ENCODE results near the gene HHLA2. TPM values are rescaled to one million over a fixed set of nuclear protein-coding genes. Genes with fewer than 3 reads are reported as not detected.

The HHLA2 gene
- total and polyA plus RNA-seq, 11 donors: 0.08 TPM; not detected in 10

- H3K4me1 ChIP-seq: peaks cover 0 to 8% (median 0%) of the 10 kb centered on the region in 12 donors
- no peaks in the 10 kb centered on the region for H3K36me3 ChIP-seq
- WGBS, 4 donors: 61 to 90% (median 69%) methylated on average over 7 to 11 of the region's 11 CpGs
- H3K9me3 ChIP-seq: no peaks in the 10 kb centered on the region
- ATAC-seq: peak in 2 of 4 donors; percentile 55 to 59
- no peaks in the 10 kb centered on the region for H3K27me3 ChIP-seq
- no peak overlapping the region for H3K4me3 ChIP-seq
- no peak for TF ChIP-seq CTCF (IDR thresholded peaks at IDR 0.05)
- TF ChIP-seq POLR2A (IDR thresholded peaks at IDR 0.05): no peak
- DNase-seq: peak in 3 of 5 donors; percentile 34 to 60 (median 42)
- H3K27ac ChIP-seq: no peak overlapping the region
- intact Hi-C loops (cut with DNase I): no loop called here
These were observed 114.2 kb downstream of the HHLA2 start for GRCh38 chr3:108410531-108410984.

- Histone ChIP-seq H3K27me3 (no peaks in the 10 kb centered on the region), H3K9me3 (no peaks in the 10 kb centered on the region), H3K4me3 (no peak overlapping the region), H3K36me3 (no peaks in the 10 kb centered on the region), H3K27ac (no peak overlapping the region), H3K4me1 (no peaks in the 10 kb centered on the region)
- WGBS, 4 donors: 93 to 95% (median 95%) methylated on average over 6 of the region's 6 CpGs
- TF ChIP-seq CTCF (IDR thresholded peaks at IDR 0.05) (no peak), POLR2A (IDR thresholded peaks at IDR 0.05) (no peak)
- no peak for ATAC-seq
- intact Hi-C loops (cut with DNase I): no loop called here
- no peak for DNase-seq
These were observed 115.9 kb downstream of the HHLA2 start for GRCh38 chr3:108412121-108412750.

GRCh38 chr3:108414007-108414406 lies 117.7 kb downstream of the HHLA2 start:
- no peak for TF ChIP-seq CTCF (IDR thresholded peaks at IDR 0.05)
- no peak for TF ChIP-seq POLR2A (IDR thresholded peaks at IDR 0.05)
- H3K4me3 ChIP-seq: no peak overlapping the region
- WGBS, 4 donors: 90 to 94% (median 91%) methylated on average over 5 of the region's 5 CpGs
- H3K27me3 ChIP-seq: no peaks in the 10 kb centered on the region
- DNase-seq: no peak
- H3K27ac ChIP-seq: no peak overlapping the region
- H3K9me3 ChIP-seq: no peaks in the 10 kb centered on the region
- intact Hi-C loops (cut with DNase I): no loop called here
- no peak for ATAC-seq
- H3K4me1 ChIP-seq: no peaks in the 10 kb centered on the region
- H3K36me3 ChIP-seq: no peaks in the 10 kb centered on the region

GRCh38 chr3:108415661-108416060 lies 119.3 kb downstream of the HHLA2 start:
- TF ChIP-seq POLR2A (IDR thresholded peaks at IDR 0.05) (no peak), CTCF (IDR thresholded peaks at IDR 0.05) (no peak)
- Histone ChIP-seq H3K4me1 (no peaks in the 10 kb centered on the region), H3K27me3 (no peaks in the 10 kb centered on the region), H3K4me3 (no peak overlapping the region), H3K36me3 (no peaks in the 10 kb centered on the region), H3K9me3 (no peaks in the 10 kb centered on the region), H3K27ac (no peak overlapping the region)
- DNase-seq: no peak
- ATAC-seq: peak in 1 of 4 donors; percentile 36
- intact Hi-C loops (cut with DNase I): no loop called here
- WGBS, 4 donors: 49 to 62% (median 49%) methylated on average over 3 of the region's 3 CpGs

Data from heart left ventricle (tissue), 16 donors.